IMR-90 (cell line): ENCODE measurements around the gene GORASP1. TPM values are rescaled to one million over a fixed set of nuclear protein-coding genes. Genes with fewer than 3 reads are reported as not detected.

Source experiments
- ATAC-seq: fragments of 200-7000 bp; cut with Tn5 transposase; 2 replicates; pipeline ENCODE4 v1.9.1; 2020; ENCODE audit warnings: low read depth, mild to moderate bottlenecking, moderate library complexity
- BruUV-seq: library from RNA; stranded (reverse); fragments of 400-500 nt; replicated peaks from 2 replicates; lab custom pipeline; 2021; lab: Mats Ljungman, UMichigan
- CTCF ChIA-PET: fragments of 300-600 bp; formaldehyde crosslinking; extraction: SDS; loops from one replicate; lab custom pipeline; 2021; ENCODE audit warnings: antibody characterized with exemption; lab: Yijun Ruan, JAX
- POLR2A ChIA-PET: fragments of 300-600 bp; sonication (Branson Sonifier 250); formaldehyde crosslinking; loops from one replicate; lab custom pipeline; 2022; ENCODE audit warnings: antibody characterized with exemption; ENCODE audit not compliant: unreplicated experiment; lab: Charles Lee
- DNase-seq: peaks from one replicate; pipeline ENCODE4 v3.0.0; 2013
- H2AFZ ChIP-seq: replicated peaks from 2 replicates; pipeline ENCODE3; 2013; ENCODE audit warnings: low read length, mild to moderate bottlenecking; ENCODE audit not compliant: poor library complexity
- H2AK5ac ChIP-seq: 2 replicates; pipeline ENCODE4 v1.6.1; 2013; ENCODE audit warnings: low read depth, low read length, inconsistent platforms
- H2AK9ac ChIP-seq: replicated peaks from 2 replicates; pipeline ENCODE3; 2013; ENCODE audit warnings: mild to moderate bottlenecking, low read depth, low read length, moderate library complexity; ENCODE audit not compliant: poor library complexity
- H2BK120ac ChIP-seq: 2 replicates; pipeline ENCODE4 v1.6.1; 2013; ENCODE audit warnings: low read depth, low read length, inconsistent platforms
- H2BK15ac ChIP-seq: 3 replicates; pipeline ENCODE4 v1.6.1; 2013; ENCODE audit warnings: low read depth, low read length, inconsistent platforms
- H2BK20ac ChIP-seq: 2 replicates; pipeline ENCODE4 v1.6.1; 2013; ENCODE audit warnings: low read depth, mild to moderate bottlenecking, inconsistent platforms, low read length, moderate library complexity
- H2BK5ac ChIP-seq: 2 replicates; pipeline ENCODE4 v1.6.1; 2013; ENCODE audit warnings: mild to moderate bottlenecking, low read depth, low read length, inconsistent platforms; ENCODE audit not compliant: poor library complexity, severe bottlenecking
- H3K14ac ChIP-seq: replicated peaks from 2 replicates; pipeline ENCODE4 v1.6.1; 2013; ENCODE audit warnings: low read depth, low read length, inconsistent platforms
- H3K18ac ChIP-seq: 2 replicates; pipeline ENCODE4 v1.6.1; 2013; ENCODE audit warnings: low read depth, low read length, control low read depth
- H3K23ac ChIP-seq: 2 replicates; pipeline ENCODE4 v1.6.1; 2013; ENCODE audit warnings: low read depth, low read length, inconsistent platforms
- H3K27ac ChIP-seq: 2 replicates; pipeline ENCODE4 v1.5.1; 2013; ENCODE audit warnings: mild to moderate bottlenecking, control low read depth, low read length; ENCODE audit not compliant: insufficient read depth
- H3K27me3 ChIP-seq: 2 replicates; pipeline ENCODE4 v1.6.1; 2013; ENCODE audit warnings: low read length; ENCODE audit not compliant: control insufficient read depth, insufficient read depth
- H3K36me3 ChIP-seq: 2 replicates; pipeline ENCODE4 v1.6.1; 2013; ENCODE audit warnings: low read length, mixed read lengths; ENCODE audit not compliant: control insufficient read depth, insufficient read depth
- H3K4ac ChIP-seq: 2 replicates; pipeline ENCODE4 v1.6.1; 2013; ENCODE audit warnings: low read depth, low read length, inconsistent platforms
- H3K4me1 ChIP-seq: 2 replicates; pipeline ENCODE4 v1.6.1; 2013; ENCODE audit warnings: low read length, mixed read lengths; ENCODE audit not compliant: control insufficient read depth, insufficient read depth
- H3K4me2 ChIP-seq: 2 replicates; pipeline ENCODE4 v1.6.1; 2013; ENCODE audit warnings: low read depth, mild to moderate bottlenecking, control low read depth, low read length, moderate library complexity
- H3K4me3 ChIP-seq: 2 replicates; pipeline ENCODE4 v1.5.1; 2013; ENCODE audit warnings: low read depth, mild to moderate bottlenecking, control low read depth, low read length, moderate library complexity; ENCODE audit not compliant: insufficient read depth
- H3K56ac ChIP-seq: 2 replicates; pipeline ENCODE4 v1.6.1; 2013; ENCODE audit warnings: low read length, inconsistent platforms; ENCODE audit not compliant: insufficient read depth; ENCODE audit errors: extremely low read depth
- H3K79me1 ChIP-seq, 2 experiments: 2 replicates each; pipeline ENCODE4 v1.6.1; 2013; ENCODE audit warnings: low read length in 2 of 2, inconsistent platforms in 1 of 2, low read depth in 1 of 2
- H3K9ac ChIP-seq: 2 replicates; pipeline ENCODE4 v1.6.1; 2013; ENCODE audit warnings: low read depth, low read length, control low read depth
- H3K9me1 ChIP-seq: 2 replicates; pipeline ENCODE4 v1.6.1; 2013; ENCODE audit warnings: low read length, inconsistent platforms; ENCODE audit not compliant: insufficient read depth
- H3K9me3 ChIP-seq: 2 replicates; pipeline ENCODE4 v1.6.1; 2013; ENCODE audit warnings: low read length; ENCODE audit not compliant: control insufficient read depth, insufficient read depth
- H4K20me1 ChIP-seq: 2 replicates; pipeline ENCODE4 v1.6.1; 2013; ENCODE audit warnings: low read length, inconsistent platforms; ENCODE audit not compliant: insufficient read depth
- H4K5ac ChIP-seq: 2 replicates; pipeline ENCODE4 v1.6.1; 2013; ENCODE audit warnings: mild to moderate bottlenecking, low read depth, low read length, control low read depth
- H4K8ac ChIP-seq, 2 experiments: 2 replicates each; pipeline ENCODE4 v1.6.1; 2013; ENCODE audit warnings: low read depth in 2 of 2, low read length in 2 of 2, control low read depth in 1 of 2, inconsistent platforms in 1 of 2
- H4K91ac ChIP-seq: 2 replicates; pipeline ENCODE4 v1.6.1; 2013; ENCODE audit warnings: low read depth, low read length, inconsistent platforms; ENCODE audit not compliant: insufficient read depth
- FOS ChIP-seq: fragments of 150-350 bp; IDR thresholded peaks from 2 replicates; pipeline ENCODE4 v1.6.1; 2016; ENCODE audit warnings: low read depth, low read length
- MAZ ChIP-seq: IDR thresholded peaks from 2 replicates; pipeline ENCODE4 v1.6.1; 2012; ENCODE audit warnings: low read depth, mild to moderate bottlenecking, low read length, improper control_type of control experiment, moderate library complexity, borderline replicate concordance
- MXI1 ChIP-seq: IDR thresholded peaks from 2 replicates; pipeline ENCODE4 v1.6.1; 2012; ENCODE audit warnings: low read depth, mild to moderate bottlenecking, low read length, moderate library complexity, borderline replicate concordance
- RCOR1 ChIP-seq: IDR thresholded peaks from 2 replicates; pipeline ENCODE4 v1.6.1; 2012; ENCODE audit warnings: mild to moderate bottlenecking, low read length, improper control_type of control experiment; ENCODE audit not compliant: insufficient replicate concordance
- WGBS, 2 experiments: methylation state at CpG; one replicate each; pipeline versions ENCODE4 v1.1.5 to v1.1.7; 2013; ENCODE audit warnings: missing lambda C conversion rate in 2 of 2; ENCODE audit not compliant: insufficient read length in 1 of 2; ENCODE audit errors: extremely low coverage in 2 of 2; 5-methylcytosine and 5-hydroxymethylcytosine counted together
- dilution Hi-C: fragments of 300-500 bp; cut with HindIII; formaldehyde crosslinking; loops from one replicate; pipeline ENCODE4 v1.14.3; 2018; ENCODE audit warnings: low sequenced_read_pairs; ENCODE audit not compliant: unreplicated experiment
- in situ Hi-C: fragments of 300-500 bp; cut with MboI; formaldehyde crosslinking; loops from 3 replicates; pipeline ENCODE4 v1.14.3; 2019; ENCODE audit warnings: low sequenced_read_pairs, inconsistent platforms, mixed read lengths
- intact Hi-C: fragments of 100-400 bp; cut with micrococcal nuclease; formaldehyde crosslinking; loops from 2 replicates; pipeline ENCODE4 v1.10.0; 2022
- polyA plus RNA-seq, 3 experiments: library from polyadenylated mRNA; depleted of rRNA; stranded (reverse); fragments of >200 nt; gene quantifications; 2 replicates each; pipeline ENCODE4 v1.2.3, GENCODE V29; 2012; ENCODE audit warnings: low replicate concordance in 1 of 3
- total RNA-seq: library from RNA; depleted of rRNA; stranded (reverse); fragments of >200 nt; gene quantifications from 2 replicates; pipeline ENCODE4 v1.2.3, GENCODE V29; 2012

GORASP1 gene
- total and polyA plus RNA-seq, 2 of the 4 experiments (the other 2 are of a cell fraction): 35.0 to 56.6 TPM

- Histone ChIP-seq H3K4me2 (no peak overlapping the region), H4K5ac (no peak overlapping the region), H4K20me1 (no peaks in the 10 kb centered on the region), H3K9me3 (no peaks in the 10 kb centered on the region), H2AK5ac (no peak overlapping the region), H3K56ac (no peak overlapping the region), H3K9me1 (no peaks in the 10 kb centered on the region; the same call in 1 of the 2 replicates), H3K36me3 (no peaks in the 10 kb centered on the region; the same call in 1 of the 2 replicates), H3K23ac (no peak overlapping the region), H3K4me1 (no peaks in the 10 kb centered on the region), H3K27ac (no peak overlapping the region), H3K4ac (no peak overlapping the region), H4K91ac (no peak overlapping the region), H3K14ac (no peak overlapping the region), H4K8ac (no peak overlapping the region), H2BK20ac (no peak overlapping the region), H3K18ac (no peak overlapping the region), H2AK9ac (no peak overlapping the region), H3K4me3 (no peak overlapping the region), H2BK15ac (no peak overlapping the region), H3K9ac (no peak overlapping the region), H2BK5ac (no peak overlapping the region), H3K27me3 (no peaks in the 10 kb centered on the region), H2AFZ (no peak overlapping the region), H3K79me1 (no peaks in the 10 kb centered on the region), H2BK120ac (no peak overlapping the region)
- no peak for TF ChIP-seq RCOR1
- no peak for TF ChIP-seq MAZ
- TF ChIP-seq FOS: no peak
- TF ChIP-seq MXI1: no peak
- ChIA-PET POLR2A (no interaction called here), CTCF (no interaction called here)
- WGBS, 2 experiments: no CpG with 5 or more reads among the region's 3 CpGs
- dilution Hi-C loops: no loop called here
- ATAC-seq: no peak
- DNase-seq: no peak
- BruUV-seq: no TSS peak
- in situ Hi-C loops: no loop called here
- intact Hi-C loops: no loop called here
Measured at GRCh38 chr3:39113291-39113690, 5.9 kb upstream of the GORASP1 start.
